K562 (cell line): ENCODE results near the gene ZCCHC4. TPM values are rescaled to one million over a fixed set of nuclear protein-coding genes. Genes with fewer than 3 reads are reported as not detected.

Experiments used
- ATAC-seq: fragments of 200-7000 bp; cut with Tn5 transposase; 3 replicates; pipeline ENCODE4 v1.9.1; 2020; ENCODE audit warnings: moderate library complexity
- BruUV-seq: library from RNA; stranded (reverse); fragments of 400-500 nt; replicated peaks from 2 replicates; lab custom pipeline; 2021; lab: Mats Ljungman, UMichigan
- CTCF ChIA-PET: fragments of 300-600 bp; formaldehyde crosslinking; extraction: SDS; loops from one replicate; lab custom pipeline; 2021; ENCODE audit warnings: low intra/inter-chr PET ratio; lab: Yijun Ruan, JAX
- POLR2A ChIA-PET: fragments of 300-600, 350-650 bp; sonication (Branson Sonifier 250); formaldehyde crosslinking; extraction: SDS; loops from one replicate; lab custom pipeline; 2021; ENCODE audit warnings: antibody characterized with exemption, inconsistent platforms; lab: Yijun Ruan, JAX
- DNase-seq, 4 experiments: peaks; one replicate each; pipeline versions ENCODE4 v3.0.0 to v3.0.0-alpha.2; 2011 to 2018; ENCODE audit warnings: low spot score in 3 of 4, mixed read lengths in 3 of 4; ENCODE audit errors: extremely low read depth in 1 of 4
- FAIRE-seq: peaks from 2 replicates; lab custom pipeline; 2011; peaks lifted over from hg19 to GRCh38; lab: Jason Lieb, UNC
- H2AFZ ChIP-seq: 2 replicates; pipeline ENCODE4 v1.6.0; 2011; ENCODE audit warnings: low read depth, low read length, control low read depth, inconsistent platforms
- H3K27ac ChIP-seq: fragments of 200-600 bp; 3 replicates; pipeline ENCODE4 v1.8.0; 2011; ENCODE audit warnings: low read depth, mild to moderate bottlenecking, control low read depth, inconsistent platforms, low read length, moderate library complexity, mixed read lengths; ENCODE audit errors: extremely low read depth
- H3K27me3 ChIP-seq, 2 experiments: fragments of 300-600 bp in 1 of 2; 2 replicates in 1 of 2; 3 replicates in 1 of 2; pipeline versions ENCODE4 v1.6.0 to v1.8.0; 2011; ENCODE audit warnings: inconsistent platforms in 2 of 2, low read length in 2 of 2, mild to moderate bottlenecking in 1 of 2, mixed read lengths in 1 of 2, moderate library complexity in 1 of 2; ENCODE audit not compliant: control insufficient read depth in 2 of 2, insufficient read depth in 2 of 2
- H3K36me3 ChIP-seq: fragments of 300-600 bp; 3 replicates; pipeline ENCODE4 v1.8.0; 2011; ENCODE audit warnings: mild to moderate bottlenecking, low read length, inconsistent platforms; ENCODE audit not compliant: control insufficient read depth, insufficient read depth
- H3K4me1 ChIP-seq, 2 experiments: fragments of 200-600 bp in 1 of 2; replicated peaks in 1 of 2; 2 replicates in 1 of 2; 3 replicates in 1 of 2; pipeline versions ENCODE4 v1.5.1 to v1.8.0; 2011; ENCODE audit warnings: inconsistent platforms in 2 of 2, low read length in 2 of 2, mild to moderate bottlenecking in 1 of 2, mixed read lengths in 1 of 2, moderate library complexity in 1 of 2; ENCODE audit not compliant: control insufficient read depth in 2 of 2, insufficient read depth in 2 of 2
- H3K4me2 ChIP-seq: 2 replicates; pipeline ENCODE4 v1.6.1; 2011; ENCODE audit warnings: low read length, control low read depth, inconsistent platforms, mixed read lengths; ENCODE audit not compliant: insufficient read depth
- H3K4me3 ChIP-seq: fragments of 200-600 bp; sonication (generic), shearing (Covaris generic); 2 replicates; pipeline ENCODE4 v1.5.1; 2016; ENCODE audit warnings: control low read depth, inconsistent platforms
- H3K79me2 ChIP-seq: fragments of 200-600 bp; 3 replicates; pipeline ENCODE4 v1.8.0; 2011; ENCODE audit warnings: low read length, inconsistent platforms; ENCODE audit not compliant: control insufficient read depth, insufficient read depth
- H3K9ac ChIP-seq, 2 experiments: 2 replicates each; pipeline versions ENCODE4 v1.6.0 to v1.6.1; 2011; ENCODE audit warnings: low read depth in 2 of 2, low read length in 2 of 2, control low read depth in 1 of 2, inconsistent platforms in 1 of 2, mild to moderate bottlenecking in 1 of 2, mixed read lengths in 1 of 2; ENCODE audit not compliant: insufficient read depth in 1 of 2
- H3K9me1 ChIP-seq: one replicate; pipeline ENCODE4 v1.6.0; 2011; ENCODE audit warnings: inconsistent platforms, mild to moderate bottlenecking, low read length, moderate library complexity; ENCODE audit not compliant: control insufficient read depth, insufficient read depth
- H3K9me3 ChIP-seq: replicated peaks from 2 replicates; pipeline ENCODE4 v1.5.1; 2011; ENCODE audit warnings: low read depth, low read length, inconsistent platforms; ENCODE audit not compliant: control insufficient read depth, insufficient read depth
- H4K20me1 ChIP-seq: replicated peaks from 2 replicates; pipeline ENCODE4 v1.6.1; 2011; ENCODE audit warnings: low read length, inconsistent platforms, mixed read lengths; ENCODE audit not compliant: control insufficient read depth, insufficient read depth
- EP400 ChIP-seq: fragments of 450-650 bp; IDR thresholded peaks from 2 replicates; pipeline ENCODE4 v1.6.1; 2017; ENCODE audit warnings: antibody characterized with exemption, mild to moderate bottlenecking, moderate library complexity
- RFX1 ChIP-seq: fragments of 450-650 bp; IDR thresholded peaks from 2 replicates; pipeline ENCODE4 v1.6.1; 2016; ENCODE audit warnings: mild to moderate bottlenecking, moderate library complexity
- SNIP1 ChIP-seq: fragments of 450-650 bp; IDR thresholded peaks from 2 replicates; pipeline ENCODE4 v1.7.1; 2017; ENCODE audit warnings: low read depth, mild to moderate bottlenecking
- YY1 ChIP-seq, 3 experiments: IDR thresholded peaks; 2 replicates each; pipeline ENCODE4 v1.6.1; 2011; ENCODE audit warnings: low read length in 2 of 3, mild to moderate bottlenecking in 2 of 3, moderate library complexity in 2 of 3, borderline replicate concordance in 1 of 3, control low read depth in 1 of 3, low read depth in 1 of 3; ENCODE audit not compliant: insufficient read depth in 3 of 3, insufficient replicate concordance in 2 of 3, control insufficient read depth in 1 of 3, insufficient read length in 1 of 3; ENCODE audit errors: extremely low read depth in 1 of 3
- ZNF134 ChIP-seq: fragments of 250-450 bp; sonication (Bioruptor Pico); conservative IDR thresholded peaks from 2 replicates; pipeline ENCODE4 v1.4.0; 2020
- WGBS: fragments of 100-300 bp; shearing (Covaris generic); methylation state at CpG from one replicate; pipeline ENCODE4 v1.1.6; 2016; ENCODE audit warnings: low coverage, mixed read lengths; ENCODE audit not compliant: insufficient coverage; ENCODE audit errors: missing lambda C conversion rate; 5-methylcytosine and 5-hydroxymethylcytosine counted together
- in situ Hi-C: fragments of 300-500 bp; cut with MboI; formaldehyde crosslinking; loops from 4 replicates; pipeline ENCODE4 v1.15.0; 2018; ENCODE audit warnings: inconsistent platforms, mixed read lengths
- intact Hi-C: fragments of 100-400 bp; cut with micrococcal nuclease; formaldehyde crosslinking; loops from 2 replicates; pipeline ENCODE4 v1.14.2; 2022
- polyA plus RNA-seq, 8 experiments: library from polyadenylated mRNA; depleted of rRNA in 4 of 8; stranded (reverse) in 5 of 8; unstranded in 3 of 8; fragments of >200 nt; fragmentation: Nextera tagmentation in 2 of 8; fragmentation: Illumina TruSeq in 1 of 8; extraction: Ambion mirVana in 2 of 8; extraction: Trizol in 1 of 8; gene quantifications; 2 replicates each; pipeline versions ENCODE4 v1.2.1 to v1.2.3, GENCODE V29; 2011 to 2014; ENCODE audit warnings: inconsistent platforms in 1 of 8, missing spikeins in 1 of 8
- total RNA-seq, 7 experiments: library from RNA; depleted of rRNA in 6 of 7; stranded (reverse); fragments of >200 nt in 6 of 7; fragmentation: Illumina TruSeq in 2 of 7; extraction: Trizol in 2 of 7; gene quantifications; 2 replicates each; pipeline versions ENCODE4 v1.2.1 to v1.2.3, GENCODE V29; 2011 to 2021; ENCODE audit warnings: low replicate concordance in 1 of 7
- TF ChIP-seq, protein P1 (sequence below), 2 experiments: IDR thresholded peaks in 1 of 2; conservative IDR thresholded peaks in 1 of 2; 2 replicates each; pipeline ENCODE4 v1.6.1; 2016; ENCODE audit warnings: low read depth in 2 of 2, mild to moderate bottlenecking in 1 of 2, missing compliant biosample characterization in 1 of 2, missing genetic modification characterization in 1 of 2, moderate library complexity in 1 of 2
- TF ChIP-seq, protein P2 (sequence below): IDR thresholded peaks from 2 replicates; pipeline ENCODE4 v1.6.1; 2014; ENCODE audit warnings: antibody characterized with exemption

Gene ZCCHC4
- total and polyA plus RNA-seq, 9 of the 15 experiments (the other 6 are each of a cell fraction or from before 2014, with no cell fraction given) = 5.3 to 26.1 (median 15.2) TPM

DNA sequence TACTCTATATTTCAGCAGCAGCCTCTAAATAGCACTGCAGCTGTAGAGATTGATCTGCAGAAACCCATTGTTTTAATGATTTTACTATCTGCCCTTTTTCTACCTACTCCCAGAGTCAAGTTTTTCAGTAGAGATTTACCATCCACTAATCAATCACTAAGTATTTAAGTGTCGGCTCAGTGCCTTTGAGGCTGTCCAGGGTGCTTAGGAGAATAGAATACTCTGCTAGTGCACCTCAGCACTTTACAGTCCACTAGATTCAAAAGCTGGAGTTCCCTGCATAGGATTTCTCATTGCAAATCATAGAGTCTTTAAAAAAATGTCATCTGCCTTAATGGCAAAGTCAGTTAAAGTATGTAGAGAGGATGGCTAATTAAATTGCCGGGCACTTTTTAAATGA lies 34.9 kb downstream of the ZCCHC4 start:
- Histone ChIP-seq H3K9ac (no peak overlapping the region), H4K20me1 (no peaks in the 10 kb centered on the region), H3K9me1 (no peaks in the 10 kb centered on the region), H3K4me1 (no peaks in the 10 kb centered on the region), H3K27me3 (no peaks in the 10 kb centered on the region), H3K27ac (no peak overlapping the region), H3K79me2 (no peaks in the 10 kb centered on the region), H3K36me3 (peaks cover 19% of the 10 kb centered on the region; the same call in 2 of the 3 replicates), H2AFZ (no peak overlapping the region), H3K4me3 (no peak overlapping the region), H3K4me2 (no peak overlapping the region), H3K9me3 (no peaks in the 10 kb centered on the region)
- POLR2A ChIA-PET = interaction anchor here (0.8 kb wide), 1 partner anchor 16 kb away, joined by 3 read pairs; no protein-coding TSS in a partner anchor
- DNase-seq (no peak), FAIRE-seq (no peak), ATAC-seq (no peak)
- intact Hi-C loops (no loop called here), in situ Hi-C loops (no loop called here)
- 66% methylated on average over 2 of the region's 2 CpGs for WGBS
- BruUV-seq = no TSS peak
- no peak for TF ChIP-seq EP400
- CTCF ChIA-PET = no interaction called here

DNA sequence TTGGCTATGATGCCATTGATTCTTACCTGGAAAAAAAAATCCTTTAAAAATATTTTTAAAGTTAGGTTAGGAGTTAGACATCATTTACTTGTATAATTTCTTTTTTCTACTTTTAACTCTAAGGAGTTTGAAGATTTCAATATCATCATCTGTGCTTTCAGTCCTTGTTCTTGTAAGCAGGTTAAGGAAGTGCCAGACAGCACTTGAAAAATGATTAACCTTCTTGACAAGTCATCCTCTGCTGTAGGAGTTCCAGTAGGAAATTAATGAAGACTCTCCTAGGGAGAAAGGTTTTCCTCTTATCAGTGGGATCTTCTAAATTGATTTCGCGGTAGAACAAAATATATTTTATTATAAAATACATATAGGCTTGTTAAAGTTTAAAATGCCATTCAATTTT lies 35.4 kb downstream of the ZCCHC4 start:
- H3K79me2 ChIP-seq = no peaks in the 10 kb centered on the region
- intact Hi-C loops = no loop called here
- TF ChIP-seq ZNF134 = no peak
- no peak for TF ChIP-seq RFX1
- TF ChIP-seq, protein P1, sequence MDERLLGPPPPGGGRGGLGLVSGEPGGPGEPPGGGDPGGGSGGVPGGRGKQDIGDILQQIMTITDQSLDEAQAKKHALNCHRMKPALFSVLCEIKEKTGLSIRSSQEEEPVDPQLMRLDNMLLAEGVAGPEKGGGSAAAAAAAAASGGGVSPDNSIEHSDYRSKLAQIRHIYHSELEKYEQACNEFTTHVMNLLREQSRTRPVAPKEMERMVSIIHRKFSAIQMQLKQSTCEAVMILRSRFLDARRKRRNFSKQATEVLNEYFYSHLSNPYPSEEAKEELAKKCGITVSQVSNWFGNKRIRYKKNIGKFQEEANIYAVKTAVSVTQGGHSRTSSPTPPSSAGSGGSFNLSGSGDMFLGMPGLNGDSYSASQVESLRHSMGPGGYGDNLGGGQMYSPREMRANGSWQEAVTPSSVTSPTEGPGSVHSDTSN (CRISPR knock-in tag; IDR thresholded peaks at IDR 0.05; ENCODE audit: low read depth) = no peak
- TF ChIP-seq, protein P1 (tag; conservative IDR thresholded peaks at IDR 0.05; ENCODE audit: low read depth) = peak; percentile 49
- TF ChIP-seq, protein P2, sequence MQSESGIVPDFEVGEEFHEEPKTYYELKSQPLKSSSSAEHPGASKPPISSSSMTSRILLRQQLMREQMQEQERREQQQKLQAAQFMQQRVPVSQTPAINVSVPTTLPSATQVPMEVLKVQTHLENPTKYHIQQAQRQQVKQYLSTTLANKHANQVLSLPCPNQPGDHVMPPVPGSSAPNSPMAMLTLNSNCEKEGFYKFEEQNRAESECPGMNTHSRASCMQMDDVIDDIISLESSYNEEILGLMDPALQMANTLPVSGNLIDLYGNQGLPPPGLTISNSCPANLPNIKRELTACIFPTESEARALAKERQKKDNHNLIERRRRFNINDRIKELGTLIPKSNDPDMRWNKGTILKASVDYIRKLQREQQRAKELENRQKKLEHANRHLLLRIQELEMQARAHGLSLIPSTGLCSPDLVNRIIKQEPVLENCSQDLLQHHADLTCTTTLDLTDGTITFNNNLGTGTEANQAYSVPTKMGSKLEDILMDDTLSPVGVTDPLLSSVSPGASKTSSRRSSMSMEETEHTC = no peak
- TF ChIP-seq YY1 (IDR thresholded peaks at IDR 0.05; ENCODE audit: borderline replicate concordance in 1 of 3, control insufficient read depth in 1 of 3, extremely low read depth in 1 of 3, insufficient read depth in 3 of 3, insufficient read length in 1 of 3, insufficient replicate concordance in 2 of 3, low read depth in 1 of 3, low read length in 2 of 3) = no peak
- TF ChIP-seq SNIP1 = no peak
- TF ChIP-seq, all 486 proteins: peak for 1
- peaks cover 22% of the 10 kb centered on the region; the same call in 2 of the 3 replicates for H3K36me3 ChIP-seq
- ChIA-PET POLR2A (no interaction called here), CTCF (no interaction called here)
- H3K4me2 ChIP-seq = no peak overlapping the region
- H3K27ac ChIP-seq = no peak overlapping the region
- BruUV-seq = no TSS peak
- FAIRE-seq = no peak
- ATAC-seq = no peak
- H3K9ac ChIP-seq = no peak overlapping the region
- H3K9me1 ChIP-seq = no peaks in the 10 kb centered on the region
- no peak overlapping the region for H3K4me3 ChIP-seq
- in situ Hi-C loops = no loop called here
- no peak for DNase-seq
- no peaks in the 10 kb centered on the region for H3K27me3 ChIP-seq
- H4K20me1 ChIP-seq = no peaks in the 10 kb centered on the region
- no peaks in the 10 kb centered on the region for H3K9me3 ChIP-seq
- 32% methylated on average over 2 of the region's 2 CpGs for WGBS
- H3K4me1 ChIP-seq = no peaks in the 10 kb centered on the region
- no peak overlapping the region for H2AFZ ChIP-seq
